NCI-H2081 treated with DMSO at 0.1 percent for 48 hours (cell line): Measurements from ENCODE around the gene ANKRD44.
"Not testable (repeated sequence)": the region's sequence is repeated elsewhere in the genome, so short reads cannot be mapped to it uniquely, and the experiment has no call there.

Experiments used
- DNase-seq: peaks from one replicate; lab custom pipeline; 2025; lab: John Stamatoyannopoulos, UW

Gene ANKRD44

DNA sequence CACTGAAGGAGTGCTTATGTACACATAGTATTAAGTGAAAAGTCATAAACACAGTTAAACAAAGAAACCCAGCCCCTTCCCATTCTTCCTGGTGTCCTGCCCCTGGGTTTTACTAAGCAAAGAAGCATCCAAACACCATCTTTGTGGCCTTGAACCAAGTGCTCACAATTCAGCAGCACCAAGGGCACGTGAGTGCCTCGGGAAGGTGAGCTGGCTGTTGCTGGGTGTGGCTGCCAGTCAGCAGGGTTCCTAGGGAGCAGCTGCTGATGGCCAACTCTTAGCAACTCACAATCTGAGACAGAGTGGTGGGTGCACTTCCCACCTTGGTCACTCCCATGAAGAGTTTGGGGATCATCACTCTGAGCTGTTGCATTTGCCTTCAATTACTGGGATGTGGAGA is 286.4 kb downstream of the ANKRD44 start:
- DNase-seq, result no peak

- not testable (repeated sequence) for DNase-seq
These were observed 289.7 kb downstream of the ANKRD44 start for GRCh38 chr2:197020921-197021320.

DNA sequence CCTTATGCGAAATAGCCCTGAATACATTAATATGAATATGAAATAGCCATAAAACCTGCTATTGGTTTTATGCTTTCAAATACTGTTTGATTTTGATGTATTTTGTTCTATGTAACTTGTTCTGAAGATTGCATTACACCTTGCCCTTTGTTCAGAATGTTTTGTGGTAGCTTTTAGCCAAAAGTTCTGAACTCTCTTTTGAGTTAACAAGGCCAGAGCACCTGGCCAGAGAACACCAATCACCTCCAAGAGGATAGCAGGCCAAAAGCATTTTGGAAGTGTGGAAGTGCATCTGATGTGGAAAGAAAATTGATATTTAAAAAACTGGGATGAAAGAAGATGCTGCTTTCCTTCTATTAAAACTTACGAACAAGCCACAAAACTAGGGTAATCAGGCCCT is 297.5 kb downstream of the ANKRD44 start:
- no peak for DNase-seq

DNA sequence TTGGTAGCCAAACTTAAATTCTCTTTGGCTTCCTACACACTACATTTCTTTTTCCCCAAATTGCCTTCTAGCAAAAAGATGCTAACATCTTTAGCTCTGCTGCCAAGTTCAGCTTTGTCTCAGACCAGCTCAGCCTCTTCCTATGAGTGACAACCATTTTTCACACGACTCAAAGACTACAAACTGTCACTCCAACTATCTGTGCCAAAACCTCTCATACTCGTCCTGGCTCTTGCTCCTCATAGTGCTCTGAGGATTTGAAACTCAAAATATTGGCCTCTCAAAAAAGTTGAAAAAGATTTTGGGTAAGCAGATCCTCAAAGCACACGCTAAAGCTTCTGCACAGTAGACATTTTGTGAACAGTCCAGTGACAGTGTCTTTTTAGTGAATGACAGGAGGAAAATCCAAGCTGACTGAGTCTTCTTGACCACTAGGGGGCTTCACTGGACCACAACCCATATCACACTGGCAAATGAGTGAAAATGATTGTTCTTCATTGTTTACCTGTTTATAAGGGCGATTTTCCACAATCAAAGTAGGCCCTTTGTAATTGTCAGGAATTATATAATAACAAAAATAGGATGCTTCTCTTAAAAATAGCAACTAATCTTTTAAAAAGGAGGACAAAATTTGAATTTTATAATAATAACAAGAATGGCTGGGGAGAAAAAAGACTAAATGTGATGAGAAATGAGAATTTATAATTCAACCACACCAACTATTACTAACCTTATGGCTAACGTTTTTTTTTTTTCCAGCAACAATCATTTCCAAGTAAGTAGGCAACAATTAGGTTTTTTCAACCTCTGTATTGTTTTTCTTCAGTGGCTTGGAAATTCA is 298.6 kb downstream of the ANKRD44 start:
- peak; percentile 45 for DNase-seq

- no peak for DNase-seq
These were observed 299.6 kb downstream of the ANKRD44 start for GRCh38 chr2:197011021-197011417.

- DNase-seq, result no peak
These were observed 300.2 kb downstream of the ANKRD44 start for GRCh38 chr2:197010200-197011020.

DNA sequence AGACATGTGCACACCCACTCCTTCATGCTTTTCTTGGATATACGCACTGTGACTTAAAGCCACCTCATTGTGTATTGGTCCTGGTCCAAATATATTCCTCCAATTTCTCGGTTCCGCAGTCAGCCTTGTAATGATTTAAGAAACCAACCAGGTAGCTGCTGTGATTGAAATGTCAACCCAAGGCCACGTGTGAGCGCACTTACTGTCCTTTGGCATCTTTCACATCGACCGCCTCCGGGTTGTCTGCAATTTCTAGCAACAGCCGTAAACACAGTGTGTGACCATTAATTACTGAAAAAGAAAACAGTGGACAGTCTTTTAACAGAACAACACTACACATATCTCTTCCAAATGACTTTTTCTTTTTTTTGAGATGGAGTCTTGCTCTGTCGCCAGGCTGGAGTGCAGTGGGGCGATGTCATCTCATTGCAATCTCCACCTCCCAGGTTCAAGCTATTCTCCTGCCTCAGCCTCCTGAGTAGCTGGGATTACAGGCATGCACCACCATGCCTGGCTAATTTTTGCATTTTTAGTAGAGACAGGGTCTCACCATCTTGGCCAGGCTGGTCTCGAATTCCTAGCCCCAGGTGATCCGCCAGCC is 301.7 kb downstream of the ANKRD44 start:
- DNase-seq, result not testable (repeated sequence)

DNA sequence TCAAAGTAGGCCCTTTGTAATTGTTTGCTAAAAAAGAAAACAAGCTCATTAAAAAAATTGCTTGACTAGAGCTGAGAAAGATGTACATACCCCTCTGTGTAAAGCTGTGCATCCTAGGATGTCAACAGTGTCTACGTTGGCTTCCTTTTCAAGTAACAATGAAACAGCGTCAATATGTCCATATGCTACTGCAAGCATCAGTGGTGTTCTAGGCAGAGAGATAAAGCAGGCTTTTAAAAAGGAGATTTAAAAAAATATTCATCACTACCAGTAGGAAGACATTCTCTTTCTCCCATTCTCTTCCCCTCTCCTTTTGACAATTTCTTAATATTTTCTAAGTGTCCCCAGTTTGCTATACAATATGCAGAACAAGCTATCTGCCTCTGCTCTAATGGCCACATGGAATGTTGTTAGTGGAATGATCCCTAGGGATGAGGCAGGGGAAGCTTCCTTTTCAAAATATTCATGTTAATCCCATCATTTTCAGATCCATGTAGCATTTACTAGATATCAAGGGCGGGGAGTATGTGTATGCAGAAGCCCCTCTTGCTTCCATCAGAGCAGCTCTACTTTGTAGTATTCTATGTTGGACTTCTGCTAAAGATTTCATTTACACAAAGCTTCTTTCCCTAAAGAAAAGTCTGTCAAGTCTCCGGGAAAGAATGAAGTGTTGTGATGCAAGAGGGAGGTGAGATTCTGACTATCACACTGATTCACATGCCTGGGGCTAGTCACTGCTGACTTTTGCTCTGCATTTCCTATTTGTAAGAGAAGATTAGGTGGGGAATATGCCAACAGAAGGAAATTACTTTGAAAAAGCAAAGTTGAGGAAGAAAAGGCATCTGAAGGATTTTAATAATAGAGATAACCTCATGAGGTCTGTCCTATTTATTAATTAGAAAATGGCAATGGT is 302.6 kb downstream of the ANKRD44 start:
- no peak for DNase-seq

DNA sequence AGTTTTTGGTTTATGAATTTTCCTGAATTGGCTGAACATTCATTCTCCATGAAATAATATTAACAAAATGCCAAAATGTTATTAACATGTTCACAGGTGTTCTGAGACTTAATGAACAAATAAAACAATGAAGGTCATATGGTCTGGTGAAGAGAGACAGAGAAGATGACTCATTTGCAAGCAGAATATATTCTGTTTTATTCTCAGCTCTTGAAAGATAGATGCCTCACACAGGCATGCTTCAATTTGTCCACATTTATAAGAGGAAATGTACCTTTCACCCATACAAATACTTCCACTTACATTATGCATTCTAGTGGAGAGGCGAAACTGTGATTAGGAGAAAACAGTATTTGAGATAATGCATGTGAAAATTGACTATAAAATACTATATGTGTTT is 308.7 kb downstream of the ANKRD44 start:
- no peak for DNase-seq

DNA sequence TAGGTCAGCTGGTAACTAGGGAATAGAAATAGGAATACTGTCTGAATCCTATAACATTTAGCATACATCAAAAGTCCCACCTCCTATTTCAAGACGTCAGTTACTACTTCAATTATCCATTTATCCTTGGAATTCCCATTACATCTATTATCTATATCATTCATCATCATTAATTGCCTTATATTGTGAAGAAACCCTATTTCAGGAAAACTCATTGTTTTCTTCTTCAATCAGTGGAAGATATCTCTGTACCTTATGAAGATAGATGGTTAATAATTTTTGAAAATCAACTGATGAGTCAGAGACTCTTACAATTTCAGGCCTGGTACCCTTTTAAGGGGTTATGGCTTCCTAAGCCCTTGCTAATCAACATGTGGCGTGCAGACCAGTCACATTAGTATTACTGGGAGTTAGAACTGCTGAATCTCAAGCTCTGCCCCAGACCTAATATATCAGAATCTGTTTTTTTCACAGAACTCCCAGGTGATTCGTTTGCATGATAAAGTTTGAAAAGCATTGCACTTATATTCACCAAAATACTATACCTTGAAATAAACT is 314.7 kb downstream of the ANKRD44 start:
- DNase-seq, result no peak

DNA sequence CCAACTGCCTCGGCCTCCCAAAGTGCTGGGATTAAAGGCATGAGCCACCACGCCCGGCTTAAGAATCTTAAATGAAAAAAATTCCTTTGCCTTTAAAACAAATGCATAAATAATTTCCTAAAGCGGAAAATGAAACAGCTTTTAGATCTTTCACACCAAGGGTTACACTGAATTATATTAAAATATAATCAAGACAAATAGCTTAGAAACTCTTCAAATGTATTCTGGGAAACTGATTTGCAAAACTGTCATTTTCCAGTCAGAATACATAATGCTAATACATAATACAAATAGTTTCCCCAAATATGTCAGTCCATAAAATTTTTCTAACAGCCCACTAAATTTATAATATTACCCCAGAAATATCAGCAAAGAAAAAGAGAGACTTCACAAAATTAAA is 315.8 kb downstream of the ANKRD44 start:
- no peak for DNase-seq

GRCh38 chr2:196993617-196994016 is 317.0 kb downstream of the ANKRD44 start:
- no peak for DNase-seq

DNA sequence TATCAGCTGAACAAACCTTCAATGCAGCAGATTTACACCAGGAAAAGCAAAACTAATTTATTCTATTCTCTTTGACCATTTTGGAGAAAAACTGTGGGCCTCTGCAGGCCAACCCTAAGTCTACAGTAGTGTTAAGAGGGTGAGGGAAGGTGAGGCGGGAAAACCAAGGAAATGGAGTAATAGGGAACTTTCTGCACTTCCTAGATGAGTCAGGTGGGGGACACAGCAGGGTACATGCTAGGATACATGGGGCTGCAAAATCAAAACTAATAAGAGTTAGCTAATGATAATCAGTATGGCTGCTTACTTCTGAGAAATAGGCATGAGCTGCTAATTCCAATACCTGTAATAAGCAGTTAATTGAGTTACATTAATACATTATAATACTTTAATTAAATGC is 318.1 kb downstream of the ANKRD44 start:
- no peak for DNase-seq

- DNase-seq, result no peak
These were observed 319.7 kb downstream of the ANKRD44 start for GRCh38 chr2:196990788-196991461.

- DNase-seq, result no peak
These were observed 320.5 kb downstream of the ANKRD44 start for GRCh38 chr2:196990092-196990491.

DNA sequence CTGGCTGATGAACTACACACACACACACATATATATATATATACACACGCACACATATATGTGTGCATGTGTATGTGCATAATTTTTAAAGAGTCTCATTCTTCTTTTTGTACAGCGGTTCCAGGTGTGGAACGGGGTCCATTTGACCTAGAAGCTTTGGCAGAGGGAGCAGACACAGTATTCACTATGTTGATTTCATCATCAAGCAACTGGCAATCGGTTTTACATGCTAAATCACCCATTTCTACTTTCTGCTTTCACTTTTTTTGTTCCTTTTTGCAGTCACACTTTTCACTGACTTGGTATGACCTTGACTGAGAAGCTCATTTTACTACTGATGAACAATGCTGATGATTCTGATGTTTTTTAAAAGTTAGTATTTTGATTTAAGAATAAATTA is 321.1 kb downstream of the ANKRD44 start:
- no peak for DNase-seq

GRCh38 chr2:196988639-196989038 is 321.9 kb downstream of the ANKRD44 start:
- no peak for DNase-seq

DNA sequence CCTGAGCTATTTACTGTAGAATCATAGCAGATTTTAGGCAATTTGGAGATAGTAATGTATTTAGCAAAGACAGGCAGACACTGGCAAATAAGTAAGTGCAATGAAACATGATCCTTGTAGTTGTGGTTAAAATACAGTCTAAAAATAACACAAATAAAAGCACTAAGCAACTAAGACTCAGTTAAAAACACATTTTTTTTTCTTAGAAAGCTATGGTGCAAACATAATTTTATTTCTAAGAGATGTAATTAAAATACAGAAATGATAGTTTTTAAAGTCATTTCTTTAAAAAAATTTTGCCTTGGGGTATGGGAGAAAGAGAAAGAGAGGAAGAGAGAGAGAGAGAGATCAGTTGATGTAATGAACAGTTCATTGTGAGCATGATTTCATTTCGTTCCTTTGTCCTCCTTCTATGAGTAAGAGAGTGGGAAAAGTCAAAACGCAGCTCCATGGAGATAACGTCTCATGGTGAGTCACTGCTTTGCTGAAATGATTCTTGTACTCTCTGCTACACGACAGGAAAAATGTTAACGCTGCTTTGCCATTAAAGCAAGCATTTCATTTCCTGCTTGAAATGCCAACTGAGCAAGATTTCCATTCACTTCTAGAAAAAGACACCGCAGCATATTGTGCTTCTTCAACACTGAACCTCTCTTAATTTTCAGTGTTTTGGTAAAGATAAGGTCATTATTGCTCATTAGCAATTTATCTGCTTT is 322.8 kb downstream of the ANKRD44 start:
- DNase-seq, result no peak

DNA sequence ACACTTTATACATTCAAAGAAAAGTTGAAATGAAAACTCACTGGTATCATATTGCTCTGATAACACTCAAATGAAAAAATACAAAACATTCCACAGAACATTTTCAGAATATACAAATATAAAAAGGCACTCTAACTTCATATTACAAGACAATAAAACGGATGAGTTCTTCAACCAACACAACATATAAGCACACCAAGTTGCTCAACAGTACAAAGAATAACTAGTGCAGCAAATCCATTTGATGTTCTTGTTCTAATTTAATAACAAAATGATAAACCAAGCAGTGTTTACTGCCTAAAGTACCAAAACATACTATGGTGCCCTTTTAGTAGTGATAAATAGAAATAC is 323.3 kb downstream of the ANKRD44 start:
- no peak for DNase-seq

GRCh38 chr2:196985511-196986183 is 324.9 kb downstream of the ANKRD44 start:
- no peak for DNase-seq
